ENCODE data around the gene CPT1B. TPM values are rescaled to one million over a fixed set of nuclear protein-coding genes. Genes with fewer than 3 reads are reported as not detected.
A peak's percentile ranks its signal among the peaks of the same experiment; 100 is the strongest.
"Not testable (repeated sequence)": the region's sequence is repeated elsewhere in the genome, so short reads cannot be mapped to it uniquely, and the experiment has no call there.

Gene CPT1B
- total RNA-seq, 2 experiments from 2014 or later: 42.9 to 43.7 TPM

DNA sequence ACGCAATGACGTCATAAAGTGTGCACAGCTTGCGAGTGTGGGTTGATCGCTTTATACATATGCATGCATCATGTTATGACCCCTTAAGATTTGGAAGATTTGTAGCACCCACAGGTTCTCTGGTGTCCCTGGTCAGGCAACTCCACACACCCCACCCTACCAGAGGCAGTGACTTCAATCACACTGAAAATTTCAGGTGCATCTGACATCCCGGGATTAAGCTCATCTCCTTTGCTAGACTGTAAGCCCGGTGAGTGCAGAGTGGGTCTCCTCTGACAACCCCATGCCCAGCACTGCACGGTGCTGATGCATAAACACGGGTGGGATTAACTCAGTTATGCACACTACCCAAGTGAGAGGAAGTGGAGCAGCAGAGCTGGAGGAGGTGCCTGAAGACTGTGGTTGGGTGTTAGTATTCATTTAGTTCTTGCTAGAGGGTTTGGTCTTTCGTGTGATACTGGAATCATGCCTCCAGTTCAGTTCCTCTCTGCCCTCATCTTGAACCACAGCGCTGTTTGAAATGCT, 43.2 kb upstream of the CPT1B start:
- POLR2A ChIA-PET: interaction anchor here (0.6 to 3.3 kb wide), 23 partner anchors 9 to 295 kb away, joined by 3 to 34 read pairs (median 5); partner anchors contain the start of genes CHKB, DENND6B, KLHDC7B and LMF2
- Mint-ChIP-seq H3K27me3 (no peaks in the 10 kb centered on the region), H3K36me3 (ENCODE audit: low read depth) (peaks cover 2% of the 10 kb centered on the region), H3K27ac (peak overlapping the region; percentile 99), H3K4me1 (ENCODE audit: low read depth) (peaks cover 35% of the 10 kb centered on the region), H3K9me3 (no peaks in the 10 kb centered on the region), H3K4me3 (peak overlapping the region; percentile 84)
- intact Hi-C loops (cut with micrococcal nuclease): loop anchor here (2.0 kb wide), 1 partner anchor 83 kb away; no protein-coding TSS in a partner anchor
- CTCF ChIA-PET: interaction anchor here (1.0 to 4.6 kb wide), 38 partner anchors 9 to 380 kb away, joined by 3 to 67 read pairs (median 4); partner anchors contain the start of genes HDAC10, SCO2, SYCE3 and TYMP
- TF ChIP-seq, protein P1, sequence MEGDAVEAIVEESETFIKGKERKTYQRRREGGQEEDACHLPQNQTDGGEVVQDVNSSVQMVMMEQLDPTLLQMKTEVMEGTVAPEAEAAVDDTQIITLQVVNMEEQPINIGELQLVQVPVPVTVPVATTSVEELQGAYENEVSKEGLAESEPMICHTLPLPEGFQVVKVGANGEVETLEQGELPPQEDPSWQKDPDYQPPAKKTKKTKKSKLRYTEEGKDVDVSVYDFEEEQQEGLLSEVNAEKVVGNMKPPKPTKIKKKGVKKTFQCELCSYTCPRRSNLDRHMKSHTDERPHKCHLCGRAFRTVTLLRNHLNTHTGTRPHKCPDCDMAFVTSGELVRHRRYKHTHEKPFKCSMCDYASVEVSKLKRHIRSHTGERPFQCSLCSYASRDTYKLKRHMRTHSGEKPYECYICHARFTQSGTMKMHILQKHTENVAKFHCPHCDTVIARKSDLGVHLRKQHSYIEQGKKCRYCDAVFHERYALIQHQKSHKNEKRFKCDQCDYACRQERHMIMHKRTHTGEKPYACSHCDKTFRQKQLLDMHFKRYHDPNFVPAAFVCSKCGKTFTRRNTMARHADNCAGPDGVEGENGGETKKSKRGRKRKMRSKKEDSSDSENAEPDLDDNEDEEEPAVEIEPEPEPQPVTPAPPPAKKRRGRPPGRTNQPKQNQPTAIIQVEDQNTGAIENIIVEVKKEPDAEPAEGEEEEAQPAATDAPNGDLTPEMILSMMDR (IDR thresholded peaks at IDR 0.05): no peak
- DNase-seq (peak; percentile 76), ATAC-seq (peak; percentile 69)

DNA sequence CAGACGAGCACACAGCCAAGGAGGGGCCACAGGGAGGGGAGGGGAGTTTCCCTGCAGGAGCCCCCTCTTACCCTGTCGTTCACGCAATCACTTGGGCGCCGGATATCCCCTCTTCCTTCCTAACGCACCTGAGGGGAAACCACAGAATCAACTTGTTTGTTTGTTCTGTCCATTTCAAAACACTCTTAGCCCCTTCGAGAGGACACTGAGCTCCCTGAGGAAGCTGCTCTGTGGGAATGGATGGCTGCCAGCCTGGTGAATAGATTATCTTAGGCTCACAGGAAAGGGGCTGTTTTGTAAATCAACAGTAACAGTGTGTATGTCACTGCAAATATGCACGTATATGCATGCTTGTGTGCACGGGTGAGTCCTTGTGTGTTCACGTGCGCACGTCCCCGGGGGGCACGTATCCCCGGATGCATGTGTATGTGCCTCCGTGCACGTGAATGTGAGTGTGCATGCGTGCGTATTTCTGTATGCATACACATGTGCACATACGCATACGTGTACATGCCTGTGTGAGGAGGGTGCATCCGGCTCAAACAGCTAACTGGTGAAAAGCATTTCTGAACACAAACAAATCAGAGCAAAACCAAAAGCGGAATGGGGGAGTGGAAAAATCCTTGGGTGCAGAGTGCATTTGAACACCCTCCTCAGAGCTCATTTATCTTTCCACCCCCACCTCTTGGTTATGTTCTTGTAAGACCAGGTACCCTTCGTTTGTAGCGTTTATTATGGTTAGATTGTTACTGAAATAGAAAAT, 42.5 kb upstream of the CPT1B start:
- H3K9me3 Mint-ChIP-seq: no peaks in the 10 kb centered on the region
- intact Hi-C loops (cut with micrococcal nuclease): loop anchor here (2.0 kb wide), 1 partner anchor 82 kb away; no protein-coding TSS in a partner anchor
- peaks cover 35% of the 10 kb centered on the region for H3K4me1 Mint-ChIP-seq (ENCODE audit: low read depth)
- CTCF ChIA-PET: interaction anchor here (0.7 to 4.6 kb wide), 41 partner anchors 8 to 379 kb away, joined by 3 to 67 read pairs (median 4); partner anchors contain the start of genes HDAC10, NCAPH2, SCO2 and SYCE3
- peak; percentile 96 for DNase-seq
- peaks cover 2% of the 10 kb centered on the region for H3K36me3 Mint-ChIP-seq (ENCODE audit: low read depth)
- no peaks in the 10 kb centered on the region for H3K27me3 Mint-ChIP-seq
- ATAC-seq: peak; percentile 71
- H3K4me3 Mint-ChIP-seq: peak overlapping the region; percentile 84
- TF ChIP-seq, protein P1 (IDR thresholded peaks at IDR 0.05): peak; percentile 53
- peak overlapping the region; percentile 99 for H3K27ac Mint-ChIP-seq
- POLR2A ChIA-PET: interaction anchor here (0.6 to 3.3 kb wide), 24 partner anchors 9 to 294 kb away, joined by 3 to 34 read pairs (median 4); partner anchors contain the start of genes CHKB, DENND6B, KLHDC7B and LMF2

DNA sequence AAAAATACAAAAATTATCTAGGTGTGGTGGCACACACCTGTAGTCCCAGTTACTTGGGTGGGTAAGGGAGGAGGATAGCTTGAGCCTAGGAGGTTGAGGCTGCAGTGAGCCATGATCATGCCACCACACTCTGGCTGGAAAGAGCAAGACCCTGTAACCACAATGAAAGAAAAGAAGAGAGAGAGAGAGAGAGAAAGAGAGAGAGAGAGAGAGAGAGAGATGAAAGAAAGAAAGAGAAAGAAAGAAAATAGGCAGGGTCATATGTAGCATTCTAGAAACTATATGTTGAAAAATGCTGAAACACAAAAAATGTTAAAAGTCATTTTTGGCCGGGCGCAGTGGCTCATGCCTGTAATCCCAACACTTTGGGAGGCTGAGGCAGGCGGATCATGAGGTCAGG, 36.1 kb upstream of the CPT1B start:
- ATAC-seq; CTCF ChIA-PET; H3K4me1 Mint-ChIP-seq (ENCODE audit: low read depth); DNase-seq; H3K4me3 Mint-ChIP-seq; intact Hi-C loops (cut with micrococcal nuclease); H3K36me3 Mint-ChIP-seq (ENCODE audit: low read depth); H3K9me3 Mint-ChIP-seq; H3K27ac Mint-ChIP-seq: not testable (repeated sequence)
- POLR2A ChIA-PET: interaction anchor here (0.6 to 1.2 kb wide), 2 partner anchors 75 to 418 kb away, joined by 4 to 5 read pairs; no protein-coding TSS in a partner anchor
- peaks cover 11% of the 10 kb centered on the region for H3K27me3 Mint-ChIP-seq

DNA sequence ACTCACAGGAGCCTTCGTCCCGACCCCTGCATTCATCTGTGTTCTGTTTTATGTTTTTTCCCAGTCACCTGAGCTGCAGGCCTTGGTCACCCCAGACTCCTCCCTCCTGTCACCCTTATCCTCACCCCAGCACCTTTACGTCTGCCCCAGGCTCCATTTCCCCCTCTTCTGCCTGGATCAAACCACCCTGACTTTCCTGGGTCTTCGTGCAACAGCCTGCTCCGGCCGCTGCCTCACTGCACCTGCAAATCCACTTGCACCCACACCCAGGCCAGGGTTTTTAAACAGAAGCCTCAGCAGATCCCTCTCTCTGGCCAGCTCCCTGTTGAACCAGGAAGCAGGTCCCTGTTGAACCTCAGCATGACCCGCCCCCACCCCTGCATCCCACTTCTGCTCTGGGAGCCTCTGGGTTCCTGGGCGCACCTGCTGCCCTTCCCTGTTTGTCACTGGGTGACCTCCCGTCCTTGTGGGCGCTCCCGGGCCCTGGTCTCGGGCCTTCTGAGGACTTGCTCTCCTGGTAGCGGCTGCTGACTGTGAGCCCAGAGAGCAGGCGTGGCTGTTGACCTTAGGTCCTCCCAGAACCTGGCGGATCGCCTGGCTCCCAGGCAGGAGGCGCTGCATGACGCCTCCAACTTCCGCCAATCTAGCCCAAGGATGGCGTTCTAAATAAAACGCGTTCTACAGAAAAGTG, 35.2 kb upstream of the CPT1B start:
- no peaks in the 10 kb centered on the region for H3K9me3 Mint-ChIP-seq
- TF ChIP-seq, protein P1 (IDR thresholded peaks at IDR 0.05): no peak
- DNase-seq (no peak), ATAC-seq (no peak)
- ChIA-PET CTCF (interaction anchor here (1.5 kb wide), 1 partner anchor 88 kb away, joined by 5 read pairs; the partner anchor contains the start of gene SCO2), POLR2A (interaction anchor here (0.6 to 1.2 kb wide), 2 partner anchors 74 to 417 kb away, joined by 4 to 5 read pairs; no protein-coding TSS in a partner anchor)
- no peak overlapping the region for H3K4me3 Mint-ChIP-seq
- peaks cover 11% of the 10 kb centered on the region for H3K27me3 Mint-ChIP-seq
- no peak overlapping the region for H3K27ac Mint-ChIP-seq
- H3K36me3 Mint-ChIP-seq (ENCODE audit: low read depth): no peaks in the 10 kb centered on the region
- H3K4me1 Mint-ChIP-seq (ENCODE audit: low read depth): peaks cover 2% of the 10 kb centered on the region
- intact Hi-C loops (cut with micrococcal nuclease): no loop called here

Measured in activated CD8-positive, alpha-beta T cell treated with anti-CD3 and anti-CD28 coated beads for 36 hours (primary cell).